ENCODE results near the gene RBM5.

DNA sequence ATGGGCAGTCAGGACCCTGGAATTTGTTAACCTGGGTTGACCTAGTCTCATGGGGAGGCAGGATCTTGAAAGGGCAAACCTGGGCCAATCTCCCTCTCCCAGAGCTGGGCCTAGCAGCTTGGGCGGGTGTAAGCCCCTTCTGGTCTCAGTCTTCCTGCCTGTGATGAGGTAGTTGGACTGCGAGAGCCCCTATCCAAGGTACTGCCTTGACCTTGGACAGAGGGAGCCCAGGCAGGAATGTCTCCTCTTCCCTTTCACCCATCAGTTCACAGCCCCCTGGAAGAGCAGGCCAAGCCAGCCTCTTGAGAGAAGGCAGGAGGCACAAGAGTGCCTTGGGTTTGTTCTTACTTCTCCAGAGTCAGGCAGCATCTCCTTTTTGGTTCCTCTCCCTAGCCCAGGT is 41.7 kb downstream of the RBM5 start:
- TF ChIP-seq, protein P1, sequence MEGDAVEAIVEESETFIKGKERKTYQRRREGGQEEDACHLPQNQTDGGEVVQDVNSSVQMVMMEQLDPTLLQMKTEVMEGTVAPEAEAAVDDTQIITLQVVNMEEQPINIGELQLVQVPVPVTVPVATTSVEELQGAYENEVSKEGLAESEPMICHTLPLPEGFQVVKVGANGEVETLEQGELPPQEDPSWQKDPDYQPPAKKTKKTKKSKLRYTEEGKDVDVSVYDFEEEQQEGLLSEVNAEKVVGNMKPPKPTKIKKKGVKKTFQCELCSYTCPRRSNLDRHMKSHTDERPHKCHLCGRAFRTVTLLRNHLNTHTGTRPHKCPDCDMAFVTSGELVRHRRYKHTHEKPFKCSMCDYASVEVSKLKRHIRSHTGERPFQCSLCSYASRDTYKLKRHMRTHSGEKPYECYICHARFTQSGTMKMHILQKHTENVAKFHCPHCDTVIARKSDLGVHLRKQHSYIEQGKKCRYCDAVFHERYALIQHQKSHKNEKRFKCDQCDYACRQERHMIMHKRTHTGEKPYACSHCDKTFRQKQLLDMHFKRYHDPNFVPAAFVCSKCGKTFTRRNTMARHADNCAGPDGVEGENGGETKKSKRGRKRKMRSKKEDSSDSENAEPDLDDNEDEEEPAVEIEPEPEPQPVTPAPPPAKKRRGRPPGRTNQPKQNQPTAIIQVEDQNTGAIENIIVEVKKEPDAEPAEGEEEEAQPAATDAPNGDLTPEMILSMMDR (IDR thresholded peaks at IDR 0.05) = no peak
- no peak for TF ChIP-seq POLR2AphosphoS5 (IDR thresholded peaks at IDR 0.05)
- no peak for TF ChIP-seq POLR2A (IDR thresholded peaks at IDR 0.05; ENCODE audit: low read depth)
- TF ChIP-seq EP300 (IDR thresholded peaks at IDR 0.05) = no peak

Data from esophagus muscularis mucosa (tissue), 4 donors.